HFF-Myc (cell line): ENCODE data around the gene WNT11.

Experiments
- DNase-seq: peaks from one replicate; pipeline ENCODE4 v3.0.0-alpha.2; 2011; ENCODE audit warnings: low read depth; ENCODE audit errors: extremely low read depth
- H3K4me3 ChIP-seq: replicated peaks from 2 replicates; pipeline ENCODE4 v1.5.1; 2011; ENCODE audit warnings: low read depth, mild to moderate bottlenecking, control low read depth, low read length
- CTCF ChIP-seq: IDR thresholded peaks from 2 replicates; pipeline ENCODE4 v1.5.1; 2012; ENCODE audit warnings: mild to moderate bottlenecking, low read depth, low read length, control low read depth; ENCODE audit errors: missing control alignments

WNT11 gene

GRCh38 chr11:76150141-76150540, 56.2 kb downstream of the WNT11 start:
- TF ChIP-seq CTCF, result no peak
- DNase-seq, result no peak
- no peak overlapping the region for H3K4me3 ChIP-seq

GRCh38 chr11:76149713-76150112, 56.6 kb downstream of the WNT11 start:
- TF ChIP-seq CTCF, result no peak
- DNase-seq, result no peak
- H3K4me3 ChIP-seq, result no peak overlapping the region

- no peak overlapping the region for H3K4me3 ChIP-seq
- no peak for TF ChIP-seq CTCF
- no peak for DNase-seq
These were observed 57.2 kb downstream of the WNT11 start for GRCh38 chr11:76148941-76149613.

- no peak for DNase-seq
- TF ChIP-seq CTCF, result no peak
These were observed 58.1 kb downstream of the WNT11 start for GRCh38 chr11:76148231-76148630.

GRCh38 chr11:76147106-76147740, 59.1 kb downstream of the WNT11 start:
- TF ChIP-seq CTCF, result no peak
- H3K4me3 ChIP-seq, result no peak overlapping the region
- DNase-seq, result no peak

More at GRCh38 chr11:76148231-76148630, 58.1 kb downstream of the WNT11 start:
- H3K4me3 ChIP-seq, result no peak overlapping the region

GRCh38 chr11:76143274-76143673, 63.0 kb downstream of the WNT11 start:
- H3K4me3 ChIP-seq, result no peak overlapping the region
- TF ChIP-seq CTCF, result no peak
- no peak for DNase-seq
